GM23338 (cell line): ENCODE data around the gene CFAP251.

Experiments
- CTCF ChIP-seq, 2 experiments: fragments of 200-600 bp in 1 of 2; sonication (generic) in 1 of 2; conservative IDR thresholded peaks; 2 replicates each; pipeline versions ENCODE4 v1.5.1 to v1.6.1; 2016 to 2017; ENCODE audit warnings: antibody characterized with exemption in 2 of 2, low read depth in 2 of 2, mild to moderate bottlenecking in 2 of 2, moderate library complexity in 1 of 2
- EZH2 ChIP-seq: fragments of 200-600 bp; sonication (generic); IDR thresholded peaks from one replicate; pipeline ENCODE4 v1.8.0; 2017; ENCODE audit warnings: antibody characterized with exemption, mild to moderate bottlenecking, low read depth; ENCODE audit not compliant: unreplicated experiment
- EZH2phosphoT487 ChIP-seq: fragments of 200-600 bp; sonication (generic); IDR thresholded peaks from one replicate; pipeline ENCODE4 v1.8.1; 2018; ENCODE audit warnings: antibody characterized with exemption; ENCODE audit not compliant: unreplicated experiment

GRCh38 chr12:122049827-122050226, 131.4 kb downstream of the CFAP251 start:
- TF ChIP-seq EZH2phosphoT487 (no peak), CTCF (conservative IDR thresholded peaks at IDR 0.05; ENCODE audit: low read depth in 2 of 2) (no peak), EZH2 (no peak)
